GM12801 (cell line): ENCODE measurements around the gene TNIK.

ENCODE experiments used
- CTCF ChIP-seq: IDR thresholded peaks from one replicate; pipeline ENCODE4 v1.5.1; 2011; ENCODE audit warnings: control low read depth; ENCODE audit not compliant: insufficient read length; ENCODE audit errors: extremely low read depth

TNIK gene

DNA sequence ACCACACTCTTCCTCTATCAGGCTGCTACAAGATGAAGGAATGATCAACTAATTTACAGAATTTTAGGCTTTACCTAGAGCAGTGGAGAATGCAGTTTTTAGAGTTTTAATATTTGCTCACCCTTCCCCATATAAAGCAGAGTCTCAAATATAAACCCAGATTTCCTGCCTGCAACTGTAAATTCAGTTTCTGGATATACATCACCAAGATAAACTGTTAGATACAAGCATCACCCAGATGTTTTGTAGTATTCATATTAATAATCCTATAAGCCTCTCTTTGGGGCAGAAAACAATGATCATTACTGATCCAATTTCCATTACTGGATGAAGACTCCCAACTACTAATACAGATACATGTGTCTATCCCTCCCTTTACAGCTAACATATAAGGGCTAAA is 205.9 kb downstream of the TNIK start:
- TF ChIP-seq CTCF, result no peak

DNA sequence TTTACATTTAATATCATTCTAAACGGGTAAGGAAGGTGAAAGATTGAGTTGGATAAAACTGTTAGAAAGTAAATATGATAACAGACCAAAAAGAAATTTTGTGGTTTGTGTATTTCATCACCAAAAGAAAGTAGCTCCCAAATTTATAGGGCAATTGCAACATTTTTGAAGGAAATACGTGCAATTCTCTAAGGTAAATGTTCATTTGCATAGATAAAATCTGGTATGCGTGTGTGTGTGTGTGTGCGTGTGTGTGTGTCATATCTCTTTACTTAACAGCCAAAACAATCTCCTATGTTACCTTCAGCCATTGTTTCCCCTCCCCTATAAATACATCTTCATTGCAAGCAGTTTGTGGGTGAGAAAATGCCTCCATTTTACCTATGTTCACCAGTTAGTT is 208.4 kb downstream of the TNIK start:
- no peak for TF ChIP-seq CTCF

DNA sequence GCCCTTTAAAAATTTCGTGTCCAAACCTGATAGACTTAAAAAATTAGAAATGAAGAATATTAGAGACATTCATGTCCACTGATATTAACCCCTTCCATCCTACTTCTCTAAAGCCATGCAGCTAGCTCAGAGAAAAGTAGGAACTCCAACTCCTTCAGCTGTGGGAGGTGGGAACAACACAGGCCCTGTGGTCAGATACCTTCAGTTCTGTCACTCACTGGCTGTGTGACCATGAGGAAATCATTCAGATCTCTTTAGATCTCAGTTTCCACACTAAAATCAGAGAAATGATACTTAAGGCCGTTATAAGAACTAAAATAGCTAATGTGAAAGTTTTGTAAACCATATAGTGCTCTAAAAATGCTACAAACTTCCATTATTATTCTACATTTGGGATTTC is 209.8 kb downstream of the TNIK start:
- TF ChIP-seq CTCF, result no peak

DNA sequence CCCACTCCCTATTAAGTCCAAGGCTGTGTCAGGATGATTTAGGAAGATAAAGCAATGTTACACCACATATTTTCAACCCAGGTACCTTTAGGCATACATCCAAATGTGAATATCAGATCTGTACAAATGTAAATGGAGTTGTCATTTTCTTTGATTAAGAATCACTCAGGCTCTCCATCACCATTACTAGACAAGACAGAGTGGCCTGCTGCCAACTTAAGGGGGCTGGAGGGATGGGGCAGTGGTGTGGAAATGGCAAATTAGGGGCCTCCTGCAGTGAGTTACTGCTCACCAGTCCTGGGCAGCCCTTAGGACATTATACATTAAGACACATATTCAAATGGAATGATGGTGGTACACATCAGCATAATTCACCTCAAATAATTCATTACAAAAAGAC is 211.0 kb downstream of the TNIK start:
- TF ChIP-seq CTCF, result no peak

DNA sequence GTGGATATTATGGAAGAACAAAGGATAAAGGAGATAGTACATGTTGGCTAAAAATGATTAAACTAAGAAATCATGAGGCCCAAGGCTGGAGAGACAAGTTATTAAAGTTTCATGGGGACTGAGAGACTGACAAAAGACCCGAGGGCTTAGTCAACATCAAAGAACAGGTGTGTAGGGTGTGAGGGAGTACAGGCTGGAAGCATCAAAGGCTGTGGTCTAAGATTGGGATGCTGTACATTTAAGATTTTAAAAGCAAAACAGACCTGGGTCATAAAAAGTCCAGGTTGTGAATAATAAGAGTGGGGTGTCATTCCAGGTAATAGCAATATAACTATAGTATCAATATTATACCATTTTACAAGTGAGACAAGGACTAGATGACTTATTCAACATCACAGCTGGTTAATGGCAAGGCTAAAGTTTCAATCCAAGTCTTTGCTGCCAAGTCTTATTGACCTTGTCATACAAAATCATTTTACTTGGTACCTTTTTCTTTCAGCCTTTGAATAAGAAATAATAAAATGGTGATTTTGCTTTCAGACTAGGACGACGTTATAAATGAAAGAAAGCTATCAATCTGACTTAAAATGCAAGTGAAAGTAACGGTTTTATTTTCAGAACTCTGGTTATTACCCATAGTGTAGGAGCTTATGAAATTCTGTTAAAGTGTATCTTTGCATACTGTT is 211.6 kb downstream of the TNIK start:
- TF ChIP-seq CTCF, result no peak

DNA sequence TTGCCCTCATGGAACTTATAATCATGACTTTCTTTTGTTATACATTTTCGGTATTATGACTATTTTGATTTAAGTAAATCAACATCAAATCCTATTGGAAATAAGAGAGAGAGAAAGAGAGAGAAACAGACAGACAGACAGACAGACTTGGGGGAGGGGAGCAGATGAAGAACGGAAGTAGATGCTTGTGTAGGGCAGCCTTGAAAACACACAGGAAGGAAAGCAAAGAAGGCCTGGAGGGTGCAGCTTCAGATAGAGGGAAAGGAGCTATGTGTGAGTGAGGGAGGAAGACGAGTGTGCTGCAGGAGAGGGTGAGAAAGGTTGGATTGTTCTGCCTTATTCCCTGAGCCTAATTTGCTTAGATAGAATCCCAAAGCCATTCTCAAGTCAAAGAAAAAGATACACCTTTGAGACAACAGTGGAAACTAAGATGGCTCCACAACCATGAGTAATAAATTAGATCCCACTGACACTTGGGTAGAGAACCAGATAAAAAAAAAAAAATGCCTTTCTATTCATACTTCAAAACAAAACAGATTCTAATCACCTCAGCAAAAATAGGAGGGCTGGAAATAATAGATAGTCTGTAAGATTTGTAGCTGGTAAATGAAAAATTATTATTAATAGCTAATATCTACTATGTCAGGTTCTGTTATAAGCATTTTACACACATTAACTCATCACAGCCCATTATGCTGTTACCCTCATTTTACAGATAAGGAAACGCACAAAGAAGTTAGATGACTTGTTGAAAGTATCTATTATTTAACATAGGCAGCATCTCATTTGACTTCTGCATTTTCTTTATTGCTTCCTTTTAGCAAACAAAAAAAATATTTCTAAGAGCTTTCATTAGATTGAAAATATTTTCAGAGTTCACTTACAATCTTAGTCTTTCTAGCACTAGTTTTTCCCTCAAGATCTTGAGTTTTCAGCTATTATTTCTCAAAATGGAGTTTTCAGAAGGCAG is 214.1 kb downstream of the TNIK start:
- TF ChIP-seq CTCF, result no peak

- TF ChIP-seq CTCF, result no peak
Measured at GRCh38 chr3:171242951-171243350, 217.3 kb downstream of the TNIK start.
